Mesendoderm (in vitro differentiated cells): ENCODE data around the gene ZFYVE21.

ENCODE experiments used
- DNase-seq: peaks from one replicate; pipeline ENCODE4 v3.0.0; 2013
- H2AK5ac ChIP-seq: 2 replicates; pipeline ENCODE4 v1.6.1; 2013; ENCODE audit warnings: low read length, inconsistent platforms
- H2BK120ac ChIP-seq: 2 replicates; pipeline ENCODE4 v1.6.1; 2013; ENCODE audit warnings: low read depth, mild to moderate bottlenecking, low read length, moderate library complexity, mixed read lengths
- H2BK15ac ChIP-seq: replicated peaks from 2 replicates; pipeline ENCODE4 v1.6.1; 2013; ENCODE audit warnings: low read depth, mild to moderate bottlenecking, moderate library complexity
- H2BK5ac ChIP-seq: 2 replicates; pipeline ENCODE4 v1.6.1; 2013; ENCODE audit warnings: low read length, inconsistent platforms
- H3K18ac ChIP-seq: 2 replicates; pipeline ENCODE4 v1.6.1; 2013; ENCODE audit warnings: mild to moderate bottlenecking, low read length, mixed read lengths
- H3K23ac ChIP-seq: one replicate; pipeline ENCODE4 v1.6.1; 2013; ENCODE audit warnings: low read length
- H3K27ac ChIP-seq: 2 replicates; pipeline ENCODE4 v1.5.1; 2013; ENCODE audit warnings: low read depth, mild to moderate bottlenecking, inconsistent platforms, low read length, moderate library complexity
- H3K27me3 ChIP-seq: 2 replicates; pipeline ENCODE4 v1.6.1; 2013; ENCODE audit warnings: low read length, control low read depth, mild to moderate bottlenecking, inconsistent platforms; ENCODE audit not compliant: insufficient read depth, poor library complexity
- H3K36me3 ChIP-seq: 2 replicates; pipeline ENCODE4 v1.6.1; 2013; ENCODE audit warnings: low read length, inconsistent platforms; ENCODE audit not compliant: control insufficient read depth, insufficient read depth
- H3K4ac ChIP-seq: one replicate; pipeline ENCODE4 v1.6.1; 2013; ENCODE audit warnings: low read depth, mild to moderate bottlenecking, low read length, moderate library complexity
- H3K4me1 ChIP-seq: 2 replicates; pipeline ENCODE4 v1.6.1; 2013; ENCODE audit warnings: low read depth, low read length, inconsistent platforms; ENCODE audit not compliant: control insufficient read depth
- H3K4me2 ChIP-seq: 2 replicates; pipeline ENCODE4 v1.6.1; 2013; ENCODE audit warnings: low read length
- H3K4me3 ChIP-seq: 2 replicates; pipeline ENCODE4 v1.5.1; 2013; ENCODE audit warnings: mild to moderate bottlenecking, low read length
- H3K56ac ChIP-seq: one replicate; pipeline ENCODE4 v1.6.1; 2013; ENCODE audit warnings: low read length
- H3K79me1 ChIP-seq: 2 replicates; pipeline ENCODE4 v1.6.1; 2013; ENCODE audit warnings: low read length, inconsistent platforms
- H3K79me2 ChIP-seq: 2 replicates; pipeline ENCODE4 v1.6.1; 2013; ENCODE audit warnings: mild to moderate bottlenecking, low read length; ENCODE audit not compliant: control insufficient read depth, insufficient read depth
- H3K9ac ChIP-seq: 2 replicates; pipeline ENCODE4 v1.6.1; 2013; ENCODE audit warnings: low read length, inconsistent platforms
- H4K5ac ChIP-seq: one replicate; pipeline ENCODE4 v1.6.1; 2013; ENCODE audit warnings: low read length
- H4K8ac ChIP-seq: one replicate; pipeline ENCODE4 v1.6.1; 2013; ENCODE audit warnings: low read depth, mild to moderate bottlenecking, control low read depth, low read length, moderate library complexity
- WGBS: extraction: QIAGEN DNeasy Blood & Tissue Kit; methylation state at CpG from one replicate; pipeline ENCODE4 v1.1.7; 2013; ENCODE audit warnings: low lambda C conversion rate, missing lambda C conversion rate; ENCODE audit not compliant: insufficient coverage; ENCODE audit errors: extremely low coverage; 5-methylcytosine and 5-hydroxymethylcytosine counted together

Gene ZFYVE21

GRCh38 chr14:103739793-103740501, 24.3 kb downstream of the ZFYVE21 start:
- Histone ChIP-seq H4K8ac (no peak overlapping the region), H2BK5ac (no peak overlapping the region), H3K4me2 (no peak overlapping the region), H2BK15ac (no peak overlapping the region), H3K79me2 (no peaks in the 10 kb centered on the region), H3K56ac (peak overlapping the region; percentile 7), H3K9ac (no peak overlapping the region), H3K23ac (no peak overlapping the region), H2AK5ac (no peak overlapping the region), H3K79me1 (no peaks in the 10 kb centered on the region), H3K4ac (no peak overlapping the region), H3K27ac (no peak overlapping the region), H3K4me1 (no peaks in the 10 kb centered on the region), H3K18ac (no peak overlapping the region), H4K5ac (no peak overlapping the region), H3K27me3 (no peaks in the 10 kb centered on the region), H2BK120ac (no peak overlapping the region), H3K4me3 (no peak overlapping the region), H3K36me3 (no peaks in the 10 kb centered on the region)
- no CpG with 5 or more reads among the region's 30 CpGs for WGBS
- no peak for DNase-seq

- Histone ChIP-seq H3K18ac (no peak overlapping the region), H2BK5ac (no peak overlapping the region), H3K4me3 (no peak overlapping the region), H3K4me2 (no peak overlapping the region), H2BK120ac (no peak overlapping the region), H3K79me1 (no peaks in the 10 kb centered on the region), H3K56ac (no peak overlapping the region), H4K8ac (no peak overlapping the region), H2AK5ac (no peak overlapping the region), H2BK15ac (no peak overlapping the region), H3K36me3 (no peaks in the 10 kb centered on the region), H3K4me1 (no peaks in the 10 kb centered on the region), H3K9ac (no peak overlapping the region), H3K4ac (no peak overlapping the region), H3K27me3 (no peaks in the 10 kb centered on the region), H3K79me2 (no peaks in the 10 kb centered on the region), H3K27ac (no peak overlapping the region), H3K23ac (no peak overlapping the region), H4K5ac (no peak overlapping the region)
- WGBS: no CpG with 5 or more reads among the region's 14 CpGs
- DNase-seq: peak; percentile 18
Measured at GRCh38 chr14:103740991-103741689, 25.5 kb downstream of the ZFYVE21 start.

- Histone ChIP-seq H3K23ac (no peak overlapping the region), H3K9ac (no peak overlapping the region), H2BK15ac (no peak overlapping the region), H3K27ac (no peak overlapping the region), H2BK5ac (no peak overlapping the region), H4K8ac (no peak overlapping the region), H2AK5ac (no peak overlapping the region), H3K79me1 (no peaks in the 10 kb centered on the region), H3K4me2 (no peak overlapping the region), H3K4me1 (no peaks in the 10 kb centered on the region), H3K27me3 (no peaks in the 10 kb centered on the region), H3K4me3 (no peak overlapping the region), H3K18ac (no peak overlapping the region), H3K56ac (no peak overlapping the region), H3K4ac (no peak overlapping the region), H3K79me2 (no peaks in the 10 kb centered on the region), H3K36me3 (no peaks in the 10 kb centered on the region), H2BK120ac (no peak overlapping the region), H4K5ac (no peak overlapping the region)
- no peak for DNase-seq
- no CpG with 5 or more reads among the region's 9 CpGs for WGBS
Measured at GRCh38 chr14:103741876-103742275, 26.3 kb downstream of the ZFYVE21 start.

- Histone ChIP-seq H3K56ac (no peak overlapping the region), H3K9ac (no peak overlapping the region), H2BK15ac (no peak overlapping the region), H4K5ac (no peak overlapping the region), H2BK5ac (no peak overlapping the region), H3K4me2 (no peak overlapping the region), H3K79me2 (no peaks in the 10 kb centered on the region), H3K23ac (no peak overlapping the region), H2AK5ac (no peak overlapping the region), H2BK120ac (no peak overlapping the region), H4K8ac (no peak overlapping the region), H3K27ac (no peak overlapping the region), H3K36me3 (no peaks in the 10 kb centered on the region), H3K4ac (no peak overlapping the region), H3K79me1 (no peaks in the 10 kb centered on the region), H3K18ac (no peak overlapping the region), H3K27me3 (no peaks in the 10 kb centered on the region), H3K4me3 (no peak overlapping the region), H3K4me1 (no peaks in the 10 kb centered on the region)
- DNase-seq: no peak
- WGBS: no CpG with 5 or more reads among the region's 14 CpGs
Measured at GRCh38 chr14:103742499-103743255, 27.1 kb downstream of the ZFYVE21 start.

GRCh38 chr14:103743691-103744090, 28.1 kb downstream of the ZFYVE21 start:
- no peak overlapping the region for H3K4ac ChIP-seq
- no peak overlapping the region for H3K4me2 ChIP-seq
- H2BK5ac ChIP-seq: no peak overlapping the region
- H3K4me1 ChIP-seq: no peaks in the 10 kb centered on the region
- no peak for DNase-seq
- H4K5ac ChIP-seq: no peak overlapping the region
- no peak overlapping the region for H2AK5ac ChIP-seq
- no peak overlapping the region for H4K8ac ChIP-seq
- no peak overlapping the region for H3K23ac ChIP-seq
- WGBS: no CpG with 5 or more reads among the region's 15 CpGs
- no peaks in the 10 kb centered on the region for H3K79me2 ChIP-seq
- no peak overlapping the region for H3K18ac ChIP-seq
- H2BK15ac ChIP-seq: no peak overlapping the region
- H3K56ac ChIP-seq: no peak overlapping the region
- no peak overlapping the region for H3K4me3 ChIP-seq
- no peaks in the 10 kb centered on the region for H3K27me3 ChIP-seq
- no peak overlapping the region for H3K27ac ChIP-seq
- H2BK120ac ChIP-seq: no peak overlapping the region
- no peak overlapping the region for H3K9ac ChIP-seq
- no peaks in the 10 kb centered on the region for H3K36me3 ChIP-seq
- no peaks in the 10 kb centered on the region for H3K79me1 ChIP-seq
